Measurements from ENCODE around the gene PHACTR2. TPM values are rescaled to one million over a fixed set of nuclear protein-coding genes. Genes with fewer than 3 reads are reported as not detected.

PHACTR2 gene
- polyA plus RNA-seq, 1 donor from 2014 or later, result 3.2 TPM

DNA sequence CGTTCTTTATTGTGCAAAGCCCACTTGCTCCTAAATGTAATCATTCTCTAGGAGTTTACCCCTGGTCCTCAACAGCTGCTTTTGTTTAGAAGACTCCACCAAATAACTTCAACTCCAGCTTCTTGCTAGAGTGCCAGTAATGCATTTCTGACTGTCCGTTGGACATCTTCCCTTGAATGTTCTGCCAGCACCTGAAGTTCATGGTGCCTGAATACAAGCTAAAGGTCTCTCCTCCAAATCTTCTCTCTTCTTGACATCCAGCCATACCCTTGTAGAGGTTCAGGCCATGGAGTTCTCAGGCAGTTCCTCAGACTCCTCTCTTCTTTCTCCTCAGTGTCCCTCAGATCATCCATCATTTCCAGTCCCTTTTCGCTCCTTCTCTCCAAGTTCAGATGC is 21.7 kb downstream of the PHACTR2 start:
- Mint-ChIP-seq H3K4me1 (peaks cover 9 to 12% (median 11%) of the 10 kb centered on the region in 3 donors), H3K9me3 (peaks cover 0 to 1% (median 0%) of the 10 kb centered on the region in 3 donors), H3K27me3 (no peaks in the 10 kb centered on the region), H3K27ac (peak overlapping the region in 1 of 3 donors; percentile 86), H3K36me3 (no peaks in the 10 kb centered on the region), H3K4me3 (no peak overlapping the region)

DNA sequence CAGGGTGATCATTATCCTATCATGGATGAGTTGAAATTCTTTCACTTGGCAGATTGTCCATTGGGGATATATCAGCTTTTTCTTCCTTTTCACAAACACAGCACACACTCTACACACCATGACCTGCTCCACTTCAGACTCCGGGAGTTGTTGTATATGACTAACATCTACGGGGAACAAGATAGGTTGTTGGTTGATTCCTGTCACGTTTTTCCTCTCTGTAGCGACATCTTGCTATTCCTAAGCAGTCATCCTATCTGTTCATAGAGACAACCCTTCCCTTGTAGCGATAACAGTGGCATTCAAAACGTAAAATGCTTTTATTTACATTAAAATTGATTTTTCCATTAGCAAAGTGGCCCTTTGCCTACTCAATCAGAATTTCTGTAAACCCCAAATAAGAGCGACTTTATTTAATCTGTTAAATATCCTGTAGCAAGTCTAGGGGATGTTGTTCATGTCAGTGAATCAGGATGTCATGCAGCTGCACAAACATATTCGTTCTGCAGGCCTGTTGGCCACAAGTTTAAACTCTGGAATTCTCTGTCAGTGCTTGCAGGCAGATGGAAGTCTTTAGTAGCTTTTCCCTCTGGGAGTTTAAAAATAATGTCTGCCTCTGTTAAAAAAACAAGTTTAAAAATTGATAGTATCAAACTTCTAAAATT is 23.1 kb downstream of the PHACTR2 start:
- Mint-ChIP-seq H3K27me3 (no peaks in the 10 kb centered on the region), H3K4me3 (no peak overlapping the region), H3K27ac (no peak overlapping the region), H3K36me3 (peaks cover 2% of the 10 kb centered on the region), H3K4me1 (peaks cover 7 to 12% (median 11%) of the 10 kb centered on the region in 3 donors), H3K9me3 (peaks cover 0 to 3% (median 0%) of the 10 kb centered on the region in 3 donors)

DNA sequence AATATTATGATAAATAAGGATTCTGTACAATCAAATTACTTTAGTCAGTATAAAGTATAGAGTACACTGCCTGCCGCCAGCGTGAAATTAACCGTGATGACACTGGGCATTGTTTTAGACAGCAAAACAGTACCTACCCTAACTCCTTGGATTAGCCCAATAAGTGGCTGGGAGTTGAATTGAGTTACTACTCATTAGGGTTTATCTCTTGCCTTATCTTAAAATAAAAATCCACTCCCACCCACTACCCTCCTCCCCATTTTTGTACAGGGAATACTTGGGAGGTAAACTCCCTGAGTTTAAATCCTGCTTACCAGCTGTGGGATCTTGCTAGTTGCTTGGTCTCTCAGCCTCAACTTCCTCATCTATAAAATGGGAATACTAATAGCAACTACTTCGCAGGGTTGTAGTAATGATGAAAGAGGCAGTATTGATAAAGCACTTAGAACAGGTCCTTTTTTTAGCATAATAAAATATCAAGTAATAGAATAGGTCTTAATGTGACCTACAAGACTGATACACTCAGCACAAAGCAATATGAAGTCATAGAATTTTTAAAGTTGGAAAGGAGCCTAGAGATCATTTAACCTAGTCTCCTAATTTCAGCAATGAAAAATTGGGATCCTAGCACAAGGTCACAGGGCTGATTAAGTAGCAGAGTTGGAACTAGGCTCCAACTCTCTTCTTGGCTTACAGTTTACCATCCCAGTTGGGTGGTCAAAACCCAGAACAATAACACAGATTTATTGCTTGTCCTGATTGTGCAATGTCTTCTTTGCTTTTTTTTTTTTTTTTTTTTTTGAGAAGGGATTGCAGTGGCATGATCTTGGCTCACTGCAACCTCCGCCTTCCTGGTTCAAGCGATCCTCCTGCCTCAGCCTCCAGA is 23.8 kb downstream of the PHACTR2 start:
- Mint-ChIP-seq H3K27ac (no peak overlapping the region), H3K4me3 (no peak overlapping the region), H3K36me3 (peaks cover 4% of the 10 kb centered on the region), H3K4me1 (peaks cover 7 to 13% (median 9%) of the 10 kb centered on the region in 3 donors), H3K9me3 (peaks cover 0 to 3% (median 0%) of the 10 kb centered on the region in 3 donors), H3K27me3 (no peaks in the 10 kb centered on the region)

DNA sequence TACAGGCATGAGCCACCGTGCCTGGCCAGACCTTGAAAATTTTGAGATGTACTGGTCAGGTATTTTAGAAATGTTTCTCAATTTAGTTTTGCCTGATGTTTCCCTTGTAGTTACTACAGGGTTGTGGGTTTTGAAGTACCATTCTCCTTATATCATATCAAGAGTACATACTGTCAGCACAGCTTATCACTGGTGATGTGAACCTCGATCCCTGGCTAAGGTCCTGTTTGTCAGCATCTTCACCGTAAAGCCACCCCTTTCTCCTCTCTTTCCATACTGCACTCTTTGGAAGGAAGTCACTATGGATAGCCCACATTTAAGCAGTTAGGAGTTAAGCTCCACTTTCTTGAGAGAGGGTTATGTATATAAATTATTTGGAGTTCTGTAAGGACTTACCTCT is 27.8 kb downstream of the PHACTR2 start:
- no peaks in the 10 kb centered on the region for H3K27me3 Mint-ChIP-seq
- H3K36me3 Mint-ChIP-seq, result peaks cover 4% of the 10 kb centered on the region
- peaks cover 0 to 4% (median 2%) of the 10 kb centered on the region in 3 donors for H3K9me3 Mint-ChIP-seq
- H3K27ac Mint-ChIP-seq, result no peak overlapping the region
- peaks cover 7 to 13% (median 8%) of the 10 kb centered on the region in 3 donors for H3K4me1 Mint-ChIP-seq
- H3K4me3 Mint-ChIP-seq, result no peak overlapping the region

DNA sequence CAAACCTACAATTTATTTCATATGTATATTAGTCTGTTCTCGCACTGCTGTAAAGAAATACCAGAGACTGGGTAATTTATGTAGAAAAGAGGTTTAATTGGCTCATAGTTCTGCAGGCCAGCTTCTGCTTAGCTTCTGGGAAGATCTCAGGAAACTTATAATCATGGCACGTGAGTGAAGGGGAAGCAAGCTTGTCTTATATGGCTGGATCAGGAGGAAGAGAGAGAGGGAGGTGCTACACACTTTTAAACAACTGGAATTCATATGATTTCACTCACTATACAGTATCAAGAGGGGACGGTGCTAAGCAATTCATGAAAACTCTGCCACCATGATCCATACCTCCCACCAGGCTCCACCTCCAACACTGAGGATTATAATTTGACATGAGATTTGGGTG is 29.9 kb downstream of the PHACTR2 start:
- H3K27me3 Mint-ChIP-seq, result no peaks in the 10 kb centered on the region
- peaks cover 0 to 4% (median 2%) of the 10 kb centered on the region in 3 donors for H3K9me3 Mint-ChIP-seq
- peaks cover 7 to 13% (median 8%) of the 10 kb centered on the region in 3 donors for H3K4me1 Mint-ChIP-seq
- H3K4me3 Mint-ChIP-seq, result no peak overlapping the region
- H3K36me3 Mint-ChIP-seq, result peaks cover 4% of the 10 kb centered on the region
- H3K27ac Mint-ChIP-seq, result no peak overlapping the region

DNA sequence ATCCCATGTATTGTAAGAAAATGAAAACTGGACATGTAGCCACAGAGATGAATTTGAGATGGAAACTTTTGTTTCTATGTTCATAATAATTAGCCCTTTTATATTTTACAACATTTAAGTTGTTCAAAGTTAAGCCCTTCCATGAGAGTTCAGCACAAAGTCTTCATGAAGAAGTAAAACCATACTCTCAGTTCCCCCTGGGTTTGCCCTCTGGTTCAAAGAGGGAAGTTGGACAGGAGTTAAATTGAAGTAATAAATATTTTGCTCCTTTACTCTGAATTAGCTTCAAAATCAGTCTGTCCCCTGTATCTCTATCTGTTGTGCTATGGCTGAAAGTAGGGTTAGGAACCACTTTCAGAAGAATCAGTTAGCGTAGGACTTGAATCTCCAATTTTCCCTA is 31.1 kb downstream of the PHACTR2 start:
- Mint-ChIP-seq H3K27ac (no peak overlapping the region), H3K27me3 (no peaks in the 10 kb centered on the region), H3K9me3 (peaks cover 0 to 4% (median 2%) of the 10 kb centered on the region in 3 donors), H3K4me3 (no peak overlapping the region), H3K36me3 (peaks cover 4% of the 10 kb centered on the region), H3K4me1 (peaks cover 7 to 13% (median 8%) of the 10 kb centered on the region in 3 donors)

DNA sequence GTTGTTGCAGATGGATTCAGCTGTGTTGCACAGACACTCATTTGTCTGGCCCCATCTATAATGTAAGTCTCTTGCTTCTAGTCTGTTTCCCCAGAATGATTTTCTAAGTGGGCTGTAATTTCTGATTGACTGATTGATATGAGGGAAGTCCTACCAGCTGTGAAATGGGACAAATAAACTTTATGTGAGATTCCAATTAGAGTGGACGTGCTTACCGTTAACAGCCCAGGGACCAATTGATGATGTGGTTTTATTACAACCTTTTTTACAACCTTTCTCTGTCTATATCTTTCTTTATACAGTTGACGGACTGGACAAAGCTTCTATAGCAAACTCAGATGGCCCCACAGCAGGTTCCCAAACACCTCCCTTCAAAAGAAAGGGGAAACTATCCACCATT is 33.9 kb downstream of the PHACTR2 start:
- no peak overlapping the region for H3K4me3 Mint-ChIP-seq
- H3K9me3 Mint-ChIP-seq, result peaks cover 0 to 4% (median 3%) of the 10 kb centered on the region in 3 donors
- no peaks in the 10 kb centered on the region for H3K36me3 Mint-ChIP-seq
- H3K27me3 Mint-ChIP-seq, result no peaks in the 10 kb centered on the region
- H3K4me1 Mint-ChIP-seq, result peaks cover 8 to 11% (median 10%) of the 10 kb centered on the region in 3 donors
- H3K27ac Mint-ChIP-seq, result no peak overlapping the region

DNA sequence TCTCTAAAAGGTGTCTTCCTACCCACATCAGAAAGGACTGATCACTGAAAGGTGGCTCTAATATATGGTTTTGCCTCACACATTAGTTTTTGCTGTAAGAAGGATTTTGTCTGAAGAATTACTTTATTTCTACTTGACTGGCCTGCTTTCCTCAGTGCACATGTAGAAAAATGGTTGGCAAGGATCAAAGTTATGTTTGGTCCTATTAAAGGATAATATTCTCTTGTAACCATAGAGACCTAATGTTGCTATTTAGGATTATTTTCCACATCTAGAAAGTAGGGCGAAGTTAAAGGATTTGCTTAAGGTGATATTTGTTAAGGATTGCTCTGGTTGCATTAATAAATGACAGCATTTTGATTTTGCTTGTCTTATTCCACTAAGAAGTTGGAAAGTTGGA is 40.7 kb downstream of the PHACTR2 start:
- Mint-ChIP-seq H3K27me3 (no peaks in the 10 kb centered on the region), H3K4me1 (peaks cover 0 to 3% (median 0%) of the 10 kb centered on the region in 3 donors), H3K9me3 (peaks cover 0 to 10% (median 7%) of the 10 kb centered on the region in 3 donors), H3K27ac (no peak overlapping the region), H3K36me3 (peaks cover 6% of the 10 kb centered on the region), H3K4me3 (no peak overlapping the region)

DNA sequence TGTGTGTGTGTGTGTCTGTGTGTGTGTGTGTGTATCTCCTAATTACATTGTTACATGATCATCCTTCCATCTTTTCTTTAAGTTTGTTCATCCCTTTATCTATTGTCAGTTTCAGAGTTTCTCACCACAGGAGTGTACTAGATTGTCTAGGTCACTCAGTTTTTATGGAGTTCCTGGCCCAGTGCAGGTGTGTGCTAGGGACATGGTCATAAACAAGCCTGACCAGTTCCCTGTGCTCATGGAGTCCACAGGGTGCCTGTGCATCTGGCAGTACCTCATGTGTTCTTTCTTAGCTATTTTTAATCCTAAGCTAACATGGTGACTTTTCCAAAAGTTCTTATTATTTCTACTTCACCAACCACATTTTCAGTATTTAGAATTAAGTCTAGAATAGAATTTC is 43.9 kb downstream of the PHACTR2 start:
- Mint-ChIP-seq H3K9me3 (peaks cover 6 to 22% (median 8%) of the 10 kb centered on the region in 3 donors), H3K27ac (no peak overlapping the region), H3K36me3 (peaks cover 6% of the 10 kb centered on the region), H3K4me1 (peaks cover 7% of the 10 kb centered on the region in 3 donors), H3K27me3 (no peaks in the 10 kb centered on the region), H3K4me3 (no peak overlapping the region)

DNA sequence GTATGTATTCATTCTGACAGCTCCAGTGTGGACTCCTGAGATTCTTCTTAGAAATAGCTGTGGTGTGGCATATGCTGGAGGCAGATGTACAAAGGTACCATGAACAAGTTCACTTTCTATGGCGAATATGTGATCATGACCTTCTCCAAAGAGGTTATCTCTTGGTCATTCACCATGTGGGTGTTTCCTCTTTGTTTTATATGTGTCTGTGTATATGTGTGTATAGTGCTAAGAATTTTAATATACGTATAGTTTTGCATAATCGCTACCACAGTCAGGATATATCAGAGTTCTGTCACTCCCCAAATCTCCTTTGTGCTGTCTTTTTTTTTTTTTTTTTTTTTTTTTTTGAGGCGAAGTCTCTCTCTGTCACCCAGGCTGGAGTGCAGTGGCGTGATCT is 47.1 kb downstream of the PHACTR2 start:
- Mint-ChIP-seq H3K4me1 (peaks cover 12 to 21% (median 13%) of the 10 kb centered on the region in 3 donors), H3K27ac (no peak overlapping the region), H3K4me3 (no peak overlapping the region), H3K27me3 (no peaks in the 10 kb centered on the region), H3K9me3 (peaks cover 11 to 29% (median 11%) of the 10 kb centered on the region in 3 donors), H3K36me3 (peaks cover 11% of the 10 kb centered on the region)

DNA sequence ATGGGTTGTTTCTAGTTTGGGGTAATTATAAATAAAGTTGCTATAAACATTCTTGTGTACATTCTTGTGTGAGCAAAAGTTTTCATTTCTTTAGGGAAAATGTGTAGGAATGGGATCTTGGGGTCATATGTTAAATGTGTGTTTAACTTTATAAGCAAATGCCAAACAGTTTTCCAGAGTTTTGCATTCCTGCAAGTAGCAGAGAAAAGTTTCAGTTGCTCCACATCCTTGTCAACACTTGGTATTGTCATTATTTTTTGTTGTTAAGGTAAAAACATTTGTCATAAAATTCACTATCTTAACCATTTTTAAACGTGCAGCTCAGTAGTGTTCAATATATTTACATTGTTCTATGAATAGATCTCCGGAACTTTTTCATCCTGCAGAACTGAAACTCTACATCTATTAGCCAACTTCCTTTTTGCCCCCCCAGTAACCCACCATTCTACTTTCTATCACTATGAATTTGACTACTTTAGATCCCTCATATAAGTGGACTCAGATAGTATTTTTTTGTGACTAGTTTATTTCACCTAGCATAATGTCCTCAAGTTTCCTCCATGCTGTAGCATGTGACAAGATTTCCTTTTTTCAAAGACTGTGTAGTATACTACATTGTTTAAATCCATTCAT is 48.4 kb downstream of the PHACTR2 start:
- H3K27me3 Mint-ChIP-seq, result no peaks in the 10 kb centered on the region
- peak overlapping the region in 2 of 4 donors; percentile 9 to 31 for H3K4me3 Mint-ChIP-seq
- peaks cover 12 to 21% (median 13%) of the 10 kb centered on the region in 3 donors for H3K4me1 Mint-ChIP-seq
- peaks cover 11% of the 10 kb centered on the region for H3K36me3 Mint-ChIP-seq
- no peak overlapping the region for H3K27ac Mint-ChIP-seq
- peaks cover 11 to 29% (median 11%) of the 10 kb centered on the region in 3 donors for H3K9me3 Mint-ChIP-seq

DNA sequence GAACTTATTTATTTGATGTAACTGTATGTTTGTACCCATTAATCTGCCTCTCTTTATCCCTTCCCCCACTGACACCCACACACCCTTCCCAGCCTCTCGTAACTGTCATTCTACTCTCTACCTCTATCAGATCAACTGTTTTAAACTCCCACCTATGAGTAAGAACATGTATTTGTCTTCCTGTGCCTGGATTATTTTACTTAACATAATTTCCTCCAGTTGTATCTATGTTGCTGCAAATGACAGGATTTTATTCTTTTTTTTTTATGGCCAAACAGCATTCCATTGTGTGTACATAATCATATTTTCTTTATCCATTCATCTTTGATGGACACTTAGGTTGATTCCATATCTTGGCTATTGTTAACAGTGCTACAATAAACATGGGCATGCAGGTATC is 49.3 kb downstream of the PHACTR2 start:
- H3K27ac Mint-ChIP-seq, result no peak overlapping the region
- peaks cover 11% of the 10 kb centered on the region for H3K36me3 Mint-ChIP-seq
- H3K9me3 Mint-ChIP-seq, result peaks cover 10 to 29% (median 11%) of the 10 kb centered on the region in 3 donors
- peak overlapping the region in 2 of 4 donors; percentile 28 to 66 for H3K4me3 Mint-ChIP-seq
- H3K27me3 Mint-ChIP-seq, result no peaks in the 10 kb centered on the region
- H3K4me1 Mint-ChIP-seq, result peaks cover 14 to 23% (median 15%) of the 10 kb centered on the region in 3 donors

DNA sequence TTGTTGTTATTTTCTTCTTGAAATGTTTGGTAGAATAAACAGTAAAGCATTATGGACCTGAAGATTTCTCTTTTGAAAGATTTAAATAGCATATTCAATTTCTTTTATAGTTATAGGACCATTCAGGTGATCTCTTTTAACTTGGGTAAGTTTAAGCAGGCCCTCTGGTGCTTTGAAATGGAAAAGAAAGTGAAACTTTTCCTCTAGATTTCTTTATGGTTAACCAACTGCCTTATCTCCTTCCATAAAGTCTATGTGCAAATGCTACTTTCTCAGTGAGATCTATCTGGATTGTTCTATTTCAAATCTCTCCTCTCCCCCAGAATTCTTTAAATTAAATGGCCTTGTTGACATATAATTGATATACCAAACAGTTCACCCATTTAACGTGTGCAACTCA is 54.0 kb downstream of the PHACTR2 start:
- no peak overlapping the region for H3K27ac Mint-ChIP-seq

DNA sequence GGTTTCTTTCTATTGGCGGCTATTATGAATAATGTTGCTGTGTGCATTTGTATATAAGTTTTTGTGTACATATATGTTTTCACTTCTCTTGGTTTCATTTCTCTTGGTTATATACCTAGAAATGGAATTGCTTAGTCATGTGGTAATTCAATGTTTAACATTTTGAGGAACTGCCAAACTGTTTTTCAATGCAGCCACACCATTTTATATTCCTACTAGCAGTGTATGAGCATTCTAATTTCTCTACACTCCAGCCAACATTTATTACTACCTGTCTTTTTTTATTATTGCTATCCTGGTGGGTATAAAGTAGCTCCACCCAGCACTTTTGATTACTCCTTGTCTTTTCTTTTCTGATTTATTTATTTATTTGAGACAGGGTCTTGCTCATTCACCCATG is 54.8 kb downstream of the PHACTR2 start:
- H3K4me1 Mint-ChIP-seq, result peaks cover 5 to 12% (median 9%) of the 10 kb centered on the region in 3 donors
- peaks cover 5% of the 10 kb centered on the region for H3K36me3 Mint-ChIP-seq
- peaks cover 0 to 6% (median 0%) of the 10 kb centered on the region in 3 donors for H3K9me3 Mint-ChIP-seq

More for the DNA sequence above, 54.0 kb downstream of the PHACTR2 start:
- Mint-ChIP-seq H3K4me1 (peaks cover 12 to 18% (median 13%) of the 10 kb centered on the region in 3 donors), H3K27me3 (no peaks in the 10 kb centered on the region), H3K4me3 (no peak overlapping the region), H3K36me3 (peaks cover 7% of the 10 kb centered on the region), H3K9me3 (peaks cover 5 to 6% (median 6%) of the 10 kb centered on the region in 3 donors)

DNA sequence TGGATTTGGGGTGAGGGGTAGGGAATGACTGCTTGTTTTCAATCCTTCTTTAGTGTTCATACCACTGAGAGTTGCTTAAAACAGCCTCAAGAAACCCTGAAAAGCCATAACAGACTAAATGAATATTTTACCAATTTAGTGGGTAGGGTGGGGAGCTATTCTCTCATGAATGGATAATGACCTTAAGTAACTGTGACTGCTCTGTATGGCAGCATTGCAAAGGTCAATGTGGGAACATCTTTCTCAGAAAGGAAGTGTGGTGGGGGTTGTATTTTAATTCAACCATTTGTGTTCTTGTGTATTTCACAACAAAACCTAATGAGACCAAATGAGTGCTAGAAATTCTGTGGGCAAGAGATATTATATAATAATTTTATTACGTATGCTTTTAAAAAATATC is 55.7 kb downstream of the PHACTR2 start:
- no peak overlapping the region for H3K4me3 Mint-ChIP-seq
- H3K36me3 Mint-ChIP-seq, result peaks cover 4% of the 10 kb centered on the region
- no peak overlapping the region for H3K27ac Mint-ChIP-seq
- H3K4me1 Mint-ChIP-seq, result peaks cover 5 to 10% (median 7%) of the 10 kb centered on the region in 3 donors
- H3K27me3 Mint-ChIP-seq, result no peaks in the 10 kb centered on the region
- peaks cover 0 to 5% (median 0%) of the 10 kb centered on the region in 3 donors for H3K9me3 Mint-ChIP-seq

More for the DNA sequence above, 54.8 kb downstream of the PHACTR2 start:
- Mint-ChIP-seq H3K4me3 (no peak overlapping the region), H3K27ac (no peak overlapping the region), H3K27me3 (no peaks in the 10 kb centered on the region)
